MG63 (cell line): Measurements from ENCODE around the gene PHLDA2. TPM values are rescaled to one million over a fixed set of nuclear protein-coding genes. Genes with fewer than 3 reads are reported as not detected.

Source experiments
- DNase-seq: peaks from one replicate; pipeline ENCODE4 v3.0.0-alpha.2; 2020
- H3K27me3 ChIP-seq: fragments of 250-450 bp; sonication (Bioruptor Pico); 2 replicates; pipeline ENCODE4 v1.5.1; 2020; ENCODE audit warnings: mild to moderate bottlenecking, moderate library complexity
- H3K36me3 ChIP-seq: fragments of 250-450 bp; sonication (Bioruptor Pico); 2 replicates; pipeline ENCODE4 v1.5.1; 2020; ENCODE audit warnings: mild to moderate bottlenecking, moderate library complexity
- H3K4me3 ChIP-seq: fragments of 250-450 bp; sonication (Bioruptor Pico); 2 replicates; pipeline ENCODE4 v1.5.1; 2020; ENCODE audit warnings: mild to moderate bottlenecking, moderate library complexity
- H3K9me3 ChIP-seq: fragments of 250-450 bp; sonication (Bioruptor Pico); 2 replicates; pipeline ENCODE4 v1.5.1; 2020; ENCODE audit warnings: mild to moderate bottlenecking, moderate library complexity
- total RNA-seq: library from RNA; depleted of rRNA; stranded (reverse); fragments of >200 nt; shearing (Covaris generic); gene quantifications from 2 replicates; pipeline ENCODE4 v1.2.3, GENCODE V29; 2014; ENCODE audit warnings: low replicate concordance; rRNA removed

PHLDA2 gene
- total RNA-seq, 1 experiment from 2014 or later, result 26.4 TPM

- no peaks in the 10 kb centered on the region for H3K9me3 ChIP-seq
- H3K36me3 ChIP-seq, result no peaks in the 10 kb centered on the region
- no peaks in the 10 kb centered on the region for H3K27me3 ChIP-seq
- DNase-seq, result peak; percentile 26
- H3K4me3 ChIP-seq, result peak overlapping the region; percentile 42
These were observed 44.1 kb downstream of the PHLDA2 start for GRCh38 chr11:2885017-2885677.

- Histone ChIP-seq H3K36me3 (no peaks in the 10 kb centered on the region), H3K9me3 (no peaks in the 10 kb centered on the region), H3K27me3 (no peaks in the 10 kb centered on the region), H3K4me3 (peak overlapping the region; percentile 34; the same call in 1 of the 2 replicates)
- peak; percentile 19 for DNase-seq
These were observed 45.0 kb downstream of the PHLDA2 start for GRCh38 chr11:2883979-2884815.

- no peaks in the 10 kb centered on the region for H3K27me3 ChIP-seq
- H3K4me3 ChIP-seq, result no peak overlapping the region
- no peak for DNase-seq
- no peaks in the 10 kb centered on the region for H3K36me3 ChIP-seq
- H3K9me3 ChIP-seq, result no peaks in the 10 kb centered on the region
These were observed 45.6 kb downstream of the PHLDA2 start for GRCh38 chr11:2883640-2883978.

GRCh38 chr11:2882396-2883110 lies 46.7 kb downstream of the PHLDA2 start:
- DNase-seq, result no peak
- no peaks in the 10 kb centered on the region for H3K27me3 ChIP-seq
- H3K9me3 ChIP-seq, result no peaks in the 10 kb centered on the region
- H3K36me3 ChIP-seq, result no peaks in the 10 kb centered on the region
- no peak overlapping the region for H3K4me3 ChIP-seq

- Histone ChIP-seq H3K9me3 (no peaks in the 10 kb centered on the region), H3K36me3 (no peaks in the 10 kb centered on the region), H3K27me3 (no peaks in the 10 kb centered on the region), H3K4me3 (no peak overlapping the region)
- no peak for DNase-seq
These were observed 47.2 kb downstream of the PHLDA2 start for GRCh38 chr11:2881981-2882375.

- Histone ChIP-seq H3K4me3 (no peak overlapping the region), H3K27me3 (no peaks in the 10 kb centered on the region), H3K9me3 (no peaks in the 10 kb centered on the region), H3K36me3 (no peaks in the 10 kb centered on the region)
- DNase-seq, result no peak
These were observed 47.9 kb downstream of the PHLDA2 start for GRCh38 chr11:2881076-2881980.

GRCh38 chr11:2880646-2881045 lies 48.6 kb downstream of the PHLDA2 start:
- Histone ChIP-seq H3K9me3 (no peaks in the 10 kb centered on the region), H3K27me3 (no peaks in the 10 kb centered on the region), H3K36me3 (no peaks in the 10 kb centered on the region), H3K4me3 (no peak overlapping the region)
- no peak for DNase-seq

- DNase-seq, result no peak
These were observed 50.4 kb downstream of the PHLDA2 start for GRCh38 chr11:2878782-2879181.

More at GRCh38 chr11:2878782-2879181, 50.4 kb downstream of the PHLDA2 start:
- Histone ChIP-seq H3K27me3 (no peaks in the 10 kb centered on the region), H3K36me3 (no peaks in the 10 kb centered on the region), H3K4me3 (no peak overlapping the region), H3K9me3 (no peaks in the 10 kb centered on the region)

Other genes with a start within 250 kb of the PHLDA2 start
- gene KCNQ1OT1, start 229.4 kb downstream of the PHLDA2 start, total RNA-seq, result 0.16 and 0.25 TPM in 2 replicates
- gene CDKN1C, start 43.6 kb downstream of the PHLDA2 start, total RNA-seq, result 0.56 TPM in 1 of 2 replicates, not detected in the other
- 98.0 and 116 TPM in 2 replicates for gene NAP1L4, start 62.9 kb upstream of the PHLDA2 start, total RNA-seq
- 48.5 and 57.2 TPM in 2 replicates for gene CARS1, start 128.0 kb upstream of the PHLDA2 start, total RNA-seq
- 9.9 and 11.0 TPM in 2 replicates for gene OSBPL5, start 235.9 kb upstream of the PHLDA2 start, total RNA-seq